Measurements from ENCODE around the gene TTC7B.

- TF ChIP-seq TAF1 (IDR thresholded peaks at IDR 0.05; ENCODE audit: low read depth) (no peak), CTCF (IDR thresholded peaks at IDR 0.05; ENCODE audit: poor library complexity, severe bottlenecking) (no peak), EP300 (conservative IDR thresholded peaks at IDR 0.05; ENCODE audit: poor library complexity, severe bottlenecking) (no peak), POLR2AphosphoS5 (IDR thresholded peaks at IDR 0.05) (no peak), EZH2 (IDR thresholded peaks at IDR 0.05; ENCODE audit: borderline replicate concordance, insufficient read depth, low read length, poor library complexity, severe bottlenecking) (no peak), SMC3 (conservative IDR thresholded peaks at IDR 0.05; ENCODE audit: poor library complexity) (no peak), MXI1 (conservative IDR thresholded peaks at IDR 0.05; ENCODE audit: poor library complexity, severe bottlenecking) (no peak)
These were observed 35.3 kb upstream of the TTC7B start for GRCh38 chr14:90851327-90852036.
